Glutamatergic neuron (in vitro differentiated cells): ENCODE data around the gene CCSER2. TPM values are rescaled to one million over a fixed set of nuclear protein-coding genes. Genes with fewer than 3 reads are reported as not detected.

ENCODE experiments used
- DNase-seq: peaks from one replicate; pipeline ENCODE4 v3.0.0; 2022
- H3K27ac Mint-ChIP-seq: one replicate; pipeline ENCODE4 v1.8.0; 2020; ENCODE audit warnings: mild to moderate bottlenecking, mixed read lengths, inconsistent platforms; ENCODE audit not compliant: unreplicated experiment
- H3K27me3 Mint-ChIP-seq: one replicate; pipeline ENCODE4 v1.8.0; 2020; ENCODE audit warnings: mild to moderate bottlenecking, moderate library complexity, mixed read lengths, inconsistent platforms; ENCODE audit not compliant: unreplicated experiment
- H3K36me3 Mint-ChIP-seq: one replicate; pipeline ENCODE4 v1.8.0; 2020; ENCODE audit warnings: mild to moderate bottlenecking, mixed read lengths, inconsistent platforms; ENCODE audit not compliant: unreplicated experiment
- H3K4me1 Mint-ChIP-seq: one replicate; pipeline ENCODE4 v1.8.0; 2020; ENCODE audit warnings: mild to moderate bottlenecking, low read depth, mixed read lengths, inconsistent platforms; ENCODE audit not compliant: unreplicated experiment
- H3K4me3 Mint-ChIP-seq: one replicate; pipeline ENCODE4 v1.8.0; 2020; ENCODE audit warnings: mild to moderate bottlenecking, mixed read lengths, inconsistent platforms; ENCODE audit not compliant: unreplicated experiment
- H3K9me3 Mint-ChIP-seq: one replicate; pipeline ENCODE4 v1.8.0; 2020; ENCODE audit warnings: mild to moderate bottlenecking, moderate library complexity, mixed read lengths, inconsistent platforms; ENCODE audit not compliant: unreplicated experiment
- CTCF ChIP-seq: fragments of 200-600 bp; sonication (generic); IDR thresholded peaks from one replicate; pipeline ENCODE4 v1.5.0; 2021; ENCODE audit not compliant: partially characterized antibody, unreplicated experiment
- total RNA-seq: library from RNA; stranded (reverse); fragmentation: NEBNext Ultra II Directional; extraction: Animal tissue kit (Norgen Biotek cat#: 25700); gene quantifications from one replicate; pipeline ENCODE4 v1.2.1, GENCODE V29; 2021; ENCODE audit not compliant: unreplicated experiment

Gene CCSER2
- total RNA-seq, 1 donor from 2014 or later, result 168 TPM

- Mint-ChIP-seq H3K27ac (no peak overlapping the region), H3K27me3 (no peaks in the 10 kb centered on the region), H3K4me3 (no peak overlapping the region), H3K4me1 (peaks cover 15% of the 10 kb centered on the region), H3K9me3 (peaks cover 1% of the 10 kb centered on the region), H3K36me3 (no peaks in the 10 kb centered on the region)
- no peak for TF ChIP-seq CTCF
- no peak for DNase-seq
Observed at GRCh38 chr10:84370283-84370682, 41.9 kb downstream of the CCSER2 start.

GRCh38 chr10:84371944-84372343 lies 43.6 kb downstream of the CCSER2 start:
- TF ChIP-seq CTCF, result no peak
- H3K4me3 Mint-ChIP-seq, result no peak overlapping the region
- H3K36me3 Mint-ChIP-seq, result no peaks in the 10 kb centered on the region
- H3K9me3 Mint-ChIP-seq, result peaks cover 1% of the 10 kb centered on the region
- H3K27me3 Mint-ChIP-seq, result no peaks in the 10 kb centered on the region
- DNase-seq, result no peak
- H3K27ac Mint-ChIP-seq, result no peak overlapping the region
- H3K4me1 Mint-ChIP-seq, result peaks cover 10% of the 10 kb centered on the region

GRCh38 chr10:84373000-84373399 lies 44.6 kb downstream of the CCSER2 start:
- H3K36me3 Mint-ChIP-seq, result no peaks in the 10 kb centered on the region
- no peaks in the 10 kb centered on the region for H3K27me3 Mint-ChIP-seq
- TF ChIP-seq CTCF, result no peak
- no peak overlapping the region for H3K4me3 Mint-ChIP-seq
- peaks cover 3% of the 10 kb centered on the region for H3K4me1 Mint-ChIP-seq
- no peak overlapping the region for H3K27ac Mint-ChIP-seq
- no peaks in the 10 kb centered on the region for H3K9me3 Mint-ChIP-seq
- DNase-seq, result no peak

- TF ChIP-seq CTCF, result no peak
- Mint-ChIP-seq H3K36me3 (no peaks in the 10 kb centered on the region), H3K27me3 (no peaks in the 10 kb centered on the region), H3K27ac (no peak overlapping the region), H3K4me1 (peaks cover 3% of the 10 kb centered on the region), H3K4me3 (no peak overlapping the region), H3K9me3 (no peaks in the 10 kb centered on the region)
- DNase-seq, result no peak
Observed at GRCh38 chr10:84374455-84374854, 46.1 kb downstream of the CCSER2 start.

- H3K27ac Mint-ChIP-seq, result no peak overlapping the region
- H3K4me1 Mint-ChIP-seq, result peaks cover under 1% of the 10 kb centered on the region
- H3K36me3 Mint-ChIP-seq, result no peaks in the 10 kb centered on the region
- no peaks in the 10 kb centered on the region for H3K9me3 Mint-ChIP-seq
- no peak overlapping the region for H3K4me3 Mint-ChIP-seq
- TF ChIP-seq CTCF, result peak; percentile 33
- H3K27me3 Mint-ChIP-seq, result no peaks in the 10 kb centered on the region
- no peak for DNase-seq
Observed at GRCh38 chr10:84375011-84375410, 46.6 kb downstream of the CCSER2 start.
